Left lung (tissue), 10 donors: Measurements from ENCODE around the gene ZNF277. TPM values are rescaled to one million over a fixed set of nuclear protein-coding genes. Genes with fewer than 3 reads are reported as not detected.

ENCODE experiments used
- ATAC-seq: fragments of 200-7000 bp; cut with Tn5 transposase; one replicate; pipeline ENCODE4 v1.9.1; 2020; ENCODE audit warnings: moderate library complexity
- DNase-seq, 4 donors: peaks; one replicate each; pipeline ENCODE4 v3.0.0-alpha.2; 2013 to 2020
- H3K27ac ChIP-seq, 2 donors: fragments of 200-600 bp; sonication (generic) in 1 of 2; one replicate each; pipeline versions ENCODE4 v1.5.0 to v1.8.0; 2020 to 2021
- H3K27me3 ChIP-seq, 2 donors: fragments of 200-600 bp; sonication (generic) in 1 of 2; one replicate each; pipeline versions ENCODE4 v1.5.0 to v1.8.0; 2020 to 2021
- H3K36me3 ChIP-seq, 2 donors: fragments of 200-600 bp; sonication (generic) in 1 of 2; one replicate each; pipeline versions ENCODE4 v1.5.0 to v1.8.0; 2020 to 2021
- H3K4me1 ChIP-seq, 2 donors: fragments of 200-600 bp; one replicate each; pipeline ENCODE4 v1.8.0; 2021
- H3K4me3 ChIP-seq, 2 donors: fragments of 200-600 bp; sonication (generic) in 1 of 2; one replicate each; pipeline versions ENCODE4 v1.5.0 to v1.8.0; 2020 to 2021; ENCODE audit warnings: mild to moderate bottlenecking in 1 of 2
- H3K9me3 ChIP-seq, 2 donors: fragments of 200-600 bp; sonication (generic) in 1 of 2; one replicate each; pipeline versions ENCODE4 v1.5.0 to v1.8.0; 2020 to 2021
- CTCF ChIP-seq, 2 donors: fragments of 200-600 bp; sonication (generic) in 1 of 2; IDR thresholded peaks; one replicate each; pipeline versions ENCODE4 v1.5.0 to v1.8.0; 2021; ENCODE audit warnings: antibody characterized with exemption in 2 of 2
- intact Hi-C, 2 donors: fragments of 100-400 bp; cut with DNase I; formaldehyde crosslinking; loops; one replicate each; pipeline versions ENCODE4 v1.11.2 to v1.14.2; 2022
- polyA plus RNA-seq, 6 donors: library from polyadenylated mRNA; unstranded; fragments of 120-200 nt; gene quantifications; one replicate each; pipeline ENCODE4 v1.2.1, GENCODE V29; 2013; ENCODE audit not compliant: insufficient read length in 6 of 6
- total RNA-seq, 2 donors: library from RNA; stranded (reverse); fragmentation: NEBNext Ultra II Directional; extraction: Animal tissue kit (Norgen Biotek cat#: 25700); gene quantifications; one replicate each; pipeline ENCODE4 v1.2.1, GENCODE V29; 2021
- donor health status: DM: no; HTN: yes; CAD: no.
- donor health status: DM: no; HTN: no; CAD: no.

ZNF277 gene
- total and polyA plus RNA-seq, 8 donors = 19.8 to 41.0 (median 34.5) TPM

DNA sequence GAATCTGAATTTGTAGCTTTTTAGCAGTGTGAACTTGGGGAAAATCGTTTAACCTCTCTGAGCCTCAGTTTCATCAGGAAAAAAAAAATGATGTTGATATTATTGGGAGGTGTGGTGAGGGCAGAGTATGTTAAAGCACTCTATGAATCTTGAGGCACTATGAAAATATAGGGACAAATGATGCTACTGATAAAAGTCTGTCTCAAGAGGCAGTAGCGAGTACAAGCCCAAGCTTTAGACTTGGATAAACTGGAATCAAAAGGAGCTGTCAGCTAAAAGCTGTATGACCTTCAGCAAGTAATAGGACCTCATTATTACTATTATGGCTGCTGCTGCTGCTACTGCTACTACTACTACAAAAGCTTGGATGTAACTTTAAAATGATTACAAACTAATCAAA, 8.4 kb downstream of the ZNF277 start:
- Histone ChIP-seq H3K27me3 (no peaks in the 10 kb centered on the region), H3K27ac (no peak overlapping the region), H3K36me3 (no peaks in the 10 kb centered on the region), H3K9me3 (no peaks in the 10 kb centered on the region), H3K4me3 (no peak overlapping the region), H3K4me1 (peaks cover 10 to 25% of the 10 kb centered on the region in 2 donors)
- no peak for TF ChIP-seq CTCF (IDR thresholded peaks at IDR 0.05)
- DNase-seq (no peak), ATAC-seq (no peak)
- intact Hi-C loops = no loop called here

GRCh38 chr7:112215787-112216186, 9.3 kb downstream of the ZNF277 start:
- Histone ChIP-seq H3K27me3 (no peaks in the 10 kb centered on the region), H3K36me3 (no peaks in the 10 kb centered on the region), H3K4me3 (no peak overlapping the region), H3K4me1 (peaks cover 9 to 18% of the 10 kb centered on the region in 2 donors), H3K27ac (no peak overlapping the region), H3K9me3 (no peaks in the 10 kb centered on the region)
- no peak for TF ChIP-seq CTCF (IDR thresholded peaks at IDR 0.05)
- no peak for DNase-seq
- intact Hi-C loops = no loop called here
- no peak for ATAC-seq

GRCh38 chr7:112220877-112221434, 14.5 kb downstream of the ZNF277 start:
- Histone ChIP-seq H3K27me3 (no peaks in the 10 kb centered on the region), H3K4me3 (no peak overlapping the region), H3K36me3 (no peaks in the 10 kb centered on the region), H3K27ac (no peak overlapping the region), H3K9me3 (no peaks in the 10 kb centered on the region), H3K4me1 (no peaks in the 10 kb centered on the region)
- ATAC-seq = no peak
- no peak for TF ChIP-seq CTCF (IDR thresholded peaks at IDR 0.05)
- DNase-seq = peak in 1 of 4 donors; percentile 62
- intact Hi-C loops = no loop called here

DNA sequence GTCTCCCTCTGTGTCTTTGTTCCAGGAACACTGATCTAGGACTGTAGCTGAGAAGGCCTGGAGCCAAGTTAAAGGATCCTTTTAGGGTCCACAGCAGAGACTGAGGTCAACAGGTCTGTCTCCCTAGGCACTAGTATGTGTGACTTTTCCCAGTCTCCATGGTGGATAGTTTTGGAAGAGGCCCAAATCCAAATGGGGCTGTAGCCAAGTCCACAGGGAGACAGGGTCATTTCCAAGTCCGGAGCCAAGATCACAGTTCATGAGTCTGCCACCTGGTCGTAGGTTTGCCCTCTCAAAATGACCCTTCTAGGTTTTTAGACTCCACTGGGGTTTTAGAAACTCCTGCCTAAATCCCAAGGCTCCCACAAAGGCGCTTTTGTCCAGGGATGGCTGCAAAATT, 16.8 kb downstream of the ZNF277 start:
- DNase-seq = no peak
- Histone ChIP-seq H3K36me3 (no peaks in the 10 kb centered on the region), H3K27me3 (no peaks in the 10 kb centered on the region), H3K9me3 (no peaks in the 10 kb centered on the region), H3K4me1 (no peaks in the 10 kb centered on the region), H3K4me3 (no peak overlapping the region), H3K27ac (no peak overlapping the region)
- intact Hi-C loops = no loop called here
- no peak for TF ChIP-seq CTCF (IDR thresholded peaks at IDR 0.05)
- no peak for ATAC-seq

DNA sequence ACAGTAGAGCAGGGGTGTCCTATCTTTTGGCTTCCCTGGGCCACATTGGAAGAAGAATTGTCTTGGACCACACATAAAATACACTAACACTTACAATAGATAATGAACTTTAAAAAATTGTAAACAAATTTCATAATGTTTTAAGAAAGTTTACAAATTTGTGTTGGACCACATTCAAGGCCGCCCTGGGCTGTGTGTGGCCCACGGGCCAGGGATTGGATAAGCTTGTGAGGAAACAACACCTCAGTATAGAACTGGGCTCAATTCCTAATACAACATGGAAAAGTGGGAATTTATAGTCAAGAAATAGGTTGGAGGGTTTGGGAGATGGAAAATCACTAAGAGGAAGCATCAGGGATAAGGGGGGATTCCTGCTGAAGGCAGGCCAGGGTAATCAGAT, 17.7 kb downstream of the ZNF277 start:
- Histone ChIP-seq H3K36me3 (no peaks in the 10 kb centered on the region), H3K4me1 (no peaks in the 10 kb centered on the region), H3K9me3 (no peaks in the 10 kb centered on the region), H3K27ac (no peak overlapping the region), H3K4me3 (no peak overlapping the region), H3K27me3 (no peaks in the 10 kb centered on the region)
- intact Hi-C loops = no loop called here
- no peak for TF ChIP-seq CTCF (IDR thresholded peaks at IDR 0.05)
- ATAC-seq = no peak
- DNase-seq = no peak
